K562 (cell line): ENCODE measurements around the gene ZNF22. TPM values are rescaled to one million over a fixed set of nuclear protein-coding genes. Genes with fewer than 3 reads are reported as not detected.

Experiments
- ATF4 ChIP-seq: fragments of 450-650 bp; formaldehyde crosslinking; IDR thresholded peaks from 2 replicates; pipeline ENCODE4 v1.4.0; 2022; ENCODE audit warnings: mild to moderate bottlenecking, moderate library complexity
- CBX1 ChIP-seq: sonication (generic); IDR thresholded peaks from 2 replicates; pipeline ENCODE4 v1.6.1; 2016; ENCODE audit warnings: antibody characterized with exemption, low read depth, mild to moderate bottlenecking
- CREBBP ChIP-seq: IDR thresholded peaks from one replicate; pipeline ENCODE4 v1.6.1; 2012; ENCODE audit warnings: low read depth, mild to moderate bottlenecking, control low read depth, inconsistent platforms, low read length
- CUX1 ChIP-seq: fragments of 200-800 bp; sonication (Bioruptor generic); IDR thresholded peaks from 2 replicates; pipeline ENCODE4 v1.6.1; 2016; ENCODE audit warnings: missing genetic modification characterization, missing compliant biosample characterization
- DPF2 ChIP-seq: fragments of 450-650 bp; IDR thresholded peaks from 2 replicates; pipeline ENCODE4 v1.6.1; 2016
- HCFC1 ChIP-seq: IDR thresholded peaks from 2 replicates; pipeline ENCODE4 v1.6.1; 2012; ENCODE audit warnings: low read depth, low read length, improper control_type of control experiment
- KLF16 ChIP-seq: IDR thresholded peaks from 2 replicates; pipeline ENCODE4 v1.6.1; 2016; ENCODE audit warnings: antibody characterized with exemption
- MCM3 ChIP-seq: fragments of 450-650 bp; IDR thresholded peaks from 2 replicates; pipeline ENCODE4 v1.6.1; 2016
- MXI1 ChIP-seq: IDR thresholded peaks from 2 replicates; pipeline ENCODE4 v1.6.1; 2011; ENCODE audit warnings: low read depth, mild to moderate bottlenecking, improper control_type of control experiment, low read length
- SIN3B ChIP-seq: fragments of 450-650 bp; IDR thresholded peaks from 2 replicates; pipeline ENCODE4 v1.6.1; 2017; ENCODE audit warnings: low read depth, mild to moderate bottlenecking, moderate library complexity
- SOX6 ChIP-seq: fragments of 450-650 bp; IDR thresholded peaks from 2 replicates; pipeline ENCODE4 v1.6.1; 2014; ENCODE audit warnings: mild to moderate bottlenecking
- THAP12 ChIP-seq: fragments of 250-450 bp; sonication (Bioruptor Pico); IDR thresholded peaks from 2 replicates; pipeline ENCODE4 v1.9.0; 2021; ENCODE audit warnings: mild to moderate bottlenecking, inconsistent platforms
- ZFPM2 ChIP-seq: fragments of 250-450 bp; sonication (Bioruptor Pico); IDR thresholded peaks from 2 replicates; pipeline ENCODE4 v1.5.1; 2022; ENCODE audit warnings: mild to moderate bottlenecking
- ZNF121 ChIP-seq: sonication (generic); formaldehyde crosslinking; conservative IDR thresholded peaks from 2 replicates; pipeline ENCODE4 v1.8.0; 2022; ENCODE audit warnings: missing genetic modification reagents
- ZNF274 ChIP-seq: IDR thresholded peaks from 2 replicates; pipeline ENCODE4 v1.6.1; 2011; ENCODE audit warnings: low read depth, mild to moderate bottlenecking, low read length, moderate library complexity, borderline replicate concordance
- polyA plus RNA-seq, 8 experiments: library from polyadenylated mRNA; depleted of rRNA in 4 of 8; stranded (reverse) in 5 of 8; unstranded in 3 of 8; fragments of >200 nt; fragmentation: Nextera tagmentation in 2 of 8; fragmentation: Illumina TruSeq in 1 of 8; extraction: Ambion mirVana in 2 of 8; extraction: Trizol in 1 of 8; gene quantifications; 2 replicates each; pipeline versions ENCODE4 v1.2.1 to v1.2.3, GENCODE V29; 2011 to 2014; ENCODE audit warnings: inconsistent platforms in 1 of 8, missing spikeins in 1 of 8
- total RNA-seq, 7 experiments: library from RNA; depleted of rRNA in 6 of 7; stranded (reverse); fragments of >200 nt in 6 of 7; fragmentation: Illumina TruSeq in 2 of 7; extraction: Trizol in 2 of 7; gene quantifications; 2 replicates each; pipeline versions ENCODE4 v1.2.1 to v1.2.3, GENCODE V29; 2011 to 2021; ENCODE audit warnings: low replicate concordance in 1 of 7

ZNF22 gene
- total and polyA plus RNA-seq, 9 of the 15 experiments (the other 6 are each of a cell fraction or from before 2014, with no cell fraction given): 36.2 to 98.7 (median 51.2) TPM

GRCh38 chr10:44968500-44969400 is 32.0 kb upstream of the ZNF22 start (continued):
- TF ChIP-seq THAP12 (CRISPR knock-in tag) (no peak), CREBBP (no peak), SIN3B (no peak), MXI1 (no peak), ZNF121 (CRISPR knock-in tag) (no peak), ZNF274 (no peak), SOX6 (no peak), ATF4 (CRISPR knock-in tag) (no peak), CBX1 (peak; percentile 21; the same call in 1 of the 2 replicates), KLF16 (no peak), CUX1 (no peak), MCM3 (peak; percentile 72; the same call in 1 of the 2 replicates), ZFPM2 (CRISPR knock-in tag) (no peak), DPF2 (peak; percentile 40; the same call in 1 of the 2 replicates), HCFC1 (no peak)
